ENCODE data around the gene H2BK1. TPM values are rescaled to one million over a fixed set of nuclear protein-coding genes. Genes with fewer than 3 reads are reported as not detected.

H2BK1 gene
- total and polyA plus RNA-seq, 2 of the 13 experiments (the other 11 are each of a cell fraction or from before 2014, with no cell fraction given) = not detected

GRCh38 chr7:151172273-151173141, 37.8 kb downstream of the H2BK1 start (continued):
- TF ChIP-seq ZNF513 (CRISPR knock-in tag; conservative IDR thresholded peaks at IDR 0.05) = no peak

GRCh38 chr7:151168787-151169162, 41.5 kb downstream of the H2BK1 start:
- H3K9ac ChIP-seq (ENCODE audit: insufficient read depth, low read depth, low read length) = no peak overlapping the region
- no peaks in the 10 kb centered on the region for H4K20me1 ChIP-seq (ENCODE audit: insufficient read depth, low read length)
- H2AFZ ChIP-seq (ENCODE audit: low read length) = no peak overlapping the region
- H3K9me3 ChIP-seq (ENCODE audit: low read length) = no peaks in the 10 kb centered on the region
- WGBS (ENCODE audit: low lambda C conversion rate) = 36% methylated on average over 10 of the region's 10 CpGs
- no peak overlapping the region for H3K4me2 ChIP-seq (ENCODE audit: low read depth, low read length)
- BruUV-seq (replicated peaks) = no TSS peak
- peaks cover 9 to 62% of the 10 kb centered on the region in 2 experiments for H3K27me3 ChIP-seq (ENCODE audit: control insufficient read depth in 1 of 2, insufficient read depth in 2 of 2, low read length in 2 of 2)
- POLR2A ChIA-PET = no interaction called here
- H3K4me3 ChIP-seq (replicated peaks in 1 of 3; ENCODE audit: insufficient read depth in 1 of 3, low read depth in 2 of 3, low read length in 3 of 3) = no peak overlapping the region
- intact Hi-C loops (cut with micrococcal nuclease; ENCODE audit: unreplicated experiment) (no loop called here), in situ Hi-C loops (cut with HindIII; ENCODE audit: extremely low pct_ligation_motif_present, low pct_unique_long_range_greater_than_20kb) (no loop called here)
- CTCF ChIA-PET (ENCODE audit: low intra/inter-chr PET ratio, low total read pairs) = interaction anchor here (1.2 kb wide), 1 partner anchor 134 kb away, joined by 3 read pairs; no protein-coding TSS in a partner anchor
- no peak for FAIRE-seq
- H3K4me1 ChIP-seq (ENCODE audit: insufficient read depth, low read length) = no peaks in the 10 kb centered on the region
- no peak overlapping the region for H3K27ac ChIP-seq (ENCODE audit: extremely low read length, insufficient read depth, low read length)
- H3K36me3 ChIP-seq (replicated peaks in 1 of 2; ENCODE audit: control insufficient read depth in 1 of 2, insufficient read depth in 2 of 2, low read length in 2 of 2) = no peaks in the 10 kb centered on the region
- no peak for DNase-seq (ENCODE audit: low spot score)
- H3K79me2 ChIP-seq (ENCODE audit: insufficient read depth, low read length) = no peaks in the 10 kb centered on the region
- no peak for ATAC-seq
- TF ChIP-seq ZNF616 (CRISPR knock-in tag; IDR thresholded peaks at IDR 0.05; ENCODE audit: low read depth) (no peak), CSRNP1 (CRISPR knock-in tag; IDR thresholded peaks at IDR 0.05) (no peak), PBX2 (CRISPR knock-in tag; IDR thresholded peaks at IDR 0.05) (no peak), ZBED4 (CRISPR knock-in tag; IDR thresholded peaks at IDR 0.05; ENCODE audit: borderline replicate concordance) (no peak), ZNF672 (CRISPR knock-in tag; IDR thresholded peaks at IDR 0.05) (no peak), TGIF2 (CRISPR knock-in tag; IDR thresholded peaks at IDR 0.05) (no peak), KLF12 (CRISPR knock-in tag; IDR thresholded peaks at IDR 0.05; ENCODE audit: borderline replicate concordance) (no peak), STAG1 (CRISPR knock-in tag; IDR thresholded peaks at IDR 0.05) (no peak), ZNF121 (CRISPR knock-in tag; IDR thresholded peaks at IDR 0.05) (no peak), PHF21A (CRISPR knock-in tag; IDR thresholded peaks at IDR 0.05) (no peak), ZNF629 (CRISPR knock-in tag; conservative IDR thresholded peaks at IDR 0.05) (no peak)
